ENCODE data around the gene CLEC2L.
A peak's percentile ranks its signal among the peaks of the same experiment; 100 is the strongest.

CLEC2L gene

GRCh38 chr7:139571190-139571589 lies 47.7 kb downstream of the CLEC2L start:
- no peak for DNase-seq (ENCODE audit: low read depth)
- no peak overlapping the region for H3K4me3 ChIP-seq (ENCODE audit: low read depth, low read length)

- no peak overlapping the region for H3K4me3 ChIP-seq (ENCODE audit: low read depth, low read length)
- DNase-seq (ENCODE audit: low read depth): no peak
Observed at GRCh38 chr7:139571651-139572050, 48.2 kb downstream of the CLEC2L start.

GRCh38 chr7:139572071-139572470 lies 48.6 kb downstream of the CLEC2L start:
- no peak overlapping the region for H3K4me3 ChIP-seq (ENCODE audit: low read depth, low read length)
- no peak for DNase-seq (ENCODE audit: low read depth)

GRCh38 chr7:139572704-139573385 lies 49.4 kb downstream of the CLEC2L start:
- no peak for DNase-seq (ENCODE audit: low read depth)
- H3K4me3 ChIP-seq (ENCODE audit: low read depth, low read length): no peak overlapping the region

- DNase-seq (ENCODE audit: low read depth): no peak
- no peak overlapping the region for H3K4me3 ChIP-seq (ENCODE audit: low read depth, low read length)
Observed at GRCh38 chr7:139573871-139574270, 50.4 kb downstream of the CLEC2L start.

- DNase-seq (ENCODE audit: low read depth): no peak
- H3K4me3 ChIP-seq (ENCODE audit: low read depth, low read length): no peak overlapping the region
Observed at GRCh38 chr7:139574618-139575337, 51.3 kb downstream of the CLEC2L start.

GRCh38 chr7:139575338-139575680 lies 51.8 kb downstream of the CLEC2L start:
- H3K4me3 ChIP-seq (ENCODE audit: low read depth, low read length): no peak overlapping the region
- no peak for DNase-seq (ENCODE audit: low read depth)

- no peak overlapping the region for H3K4me3 ChIP-seq (ENCODE audit: low read depth, low read length)
- no peak for DNase-seq (ENCODE audit: low read depth)
Observed at GRCh38 chr7:139576179-139576973, 52.9 kb downstream of the CLEC2L start.

GRCh38 chr7:139580435-139580834 lies 57.0 kb downstream of the CLEC2L start:
- H3K4me3 ChIP-seq (ENCODE audit: low read depth, low read length): no peak overlapping the region
- no peak for DNase-seq (ENCODE audit: low read depth)

GRCh38 chr7:139582130-139582650 lies 58.7 kb downstream of the CLEC2L start:
- H3K4me3 ChIP-seq (ENCODE audit: low read depth, low read length): no peak overlapping the region
- DNase-seq (ENCODE audit: low read depth): no peak

- no peak overlapping the region for H3K4me3 ChIP-seq (ENCODE audit: low read depth, low read length)
- DNase-seq (ENCODE audit: low read depth): no peak
Observed at GRCh38 chr7:139582671-139583155, 59.2 kb downstream of the CLEC2L start.

- no peak overlapping the region for H3K4me3 ChIP-seq (ENCODE audit: low read depth, low read length)
- no peak for DNase-seq (ENCODE audit: low read depth)
Observed at GRCh38 chr7:139583826-139584553, 60.5 kb downstream of the CLEC2L start.

GRCh38 chr7:139585042-139585441 lies 61.6 kb downstream of the CLEC2L start:
- DNase-seq (ENCODE audit: low read depth): no peak
- H3K4me3 ChIP-seq (ENCODE audit: low read depth, low read length): no peak overlapping the region

GRCh38 chr7:139586286-139586685 lies 62.8 kb downstream of the CLEC2L start:
- no peak overlapping the region for H3K4me3 ChIP-seq (ENCODE audit: low read depth, low read length)
- DNase-seq (ENCODE audit: low read depth): no peak

- H3K4me3 ChIP-seq (ENCODE audit: low read depth, low read length): no peak overlapping the region
- no peak for DNase-seq (ENCODE audit: low read depth)
Observed at GRCh38 chr7:139587535-139587934, 64.0 kb downstream of the CLEC2L start.

- no peak overlapping the region for H3K4me3 ChIP-seq (ENCODE audit: low read depth, low read length)
- peak; percentile 61 for DNase-seq (ENCODE audit: low read depth)
Observed at GRCh38 chr7:139588632-139589031, 65.1 kb downstream of the CLEC2L start.

- DNase-seq (ENCODE audit: low read depth): no peak
- H3K4me3 ChIP-seq (ENCODE audit: low read depth, low read length): no peak overlapping the region
Observed at GRCh38 chr7:139589474-139589873, 66.0 kb downstream of the CLEC2L start.

GRCh38 chr7:139591550-139592195 lies 68.2 kb downstream of the CLEC2L start:
- no peak overlapping the region for H3K4me3 ChIP-seq (ENCODE audit: low read depth, low read length)
- DNase-seq (ENCODE audit: low read depth): no peak

Measured in skeletal muscle cell (primary cell).